ENCODE measurements around the gene CKMT1A.
"Not testable (repeated sequence)": the region's sequence is repeated elsewhere in the genome, so short reads cannot be mapped to it uniquely, and the experiment has no call there.

The CKMT1A gene

GRCh38 chr15:43693148-43694022 is at the start of gene CKMT1A:
Gene CKMT1A, plus strand, starts transcription at chr15:43693859. Its CDS starts 192 bp downstream, at chr15:43694051.
- not testable (repeated sequence) for DNase-seq

- DNase-seq = no peak
These were observed 44.8 kb upstream of the CKMT1A start, which contains the start of gene CATSPER2 for GRCh38 chr15:43648649-43649429. Gene CATSPER2, minus strand, starts transcription at chr15:43648844. Its CDS starts 783 bp downstream, at chr15:43648061.

- DNase-seq = not testable (repeated sequence)
These were observed 44.2 kb upstream of the CKMT1A start for GRCh38 chr15:43649430-43649926.

GRCh38 chr15:43659727-43660126 is 33.9 kb upstream of the CKMT1A start:
- not testable (repeated sequence) for DNase-seq

- not testable (repeated sequence) for DNase-seq
These were observed 31.4 kb upstream of the CKMT1A start for GRCh38 chr15:43662293-43662692.

- DNase-seq = not testable (repeated sequence)
These were observed 30.3 kb upstream of the CKMT1A start for GRCh38 chr15:43663333-43663732.

- DNase-seq = not testable (repeated sequence)
These were observed 27.5 kb upstream of the CKMT1A start for GRCh38 chr15:43666177-43666576.

- DNase-seq = not testable (repeated sequence)
These were observed 19.5 kb upstream of the CKMT1A start for GRCh38 chr15:43674175-43674574.

- not testable (repeated sequence) for DNase-seq
These were observed 3.9 kb upstream of the CKMT1A start for GRCh38 chr15:43689604-43690301.

GRCh38 chr15:43692679-43693078 is 980 bp upstream of the CKMT1A start:
- DNase-seq = not testable (repeated sequence)

GRCh38 chr15:43702174-43702573 is 8.5 kb downstream of the CKMT1A start:
- no peak for DNase-seq

- no peak for DNase-seq
These were observed 9.2 kb downstream of the CKMT1A start for GRCh38 chr15:43702701-43703424.

GRCh38 chr15:43710431-43711131 is 16.9 kb downstream of the CKMT1A start:
- DNase-seq = not testable (repeated sequence)

GRCh38 chr15:43723151-43723550 is 29.5 kb downstream of the CKMT1A start:
- no peak for DNase-seq

GRCh38 chr15:43726306-43726705 is 32.6 kb downstream of the CKMT1A start:
- not testable (repeated sequence) for DNase-seq

- not testable (repeated sequence) for DNase-seq
These were observed 34.5 kb downstream of the CKMT1A start for GRCh38 chr15:43728053-43728725.

GRCh38 chr15:43735416-43735815 is 41.8 kb downstream of the CKMT1A start:
- no peak for DNase-seq

- DNase-seq = peak; percentile 92
These were observed 52.7 kb downstream of the CKMT1A start, which contains the start of gene PDIA3 for GRCh38 chr15:43746245-43746902. Gene PDIA3, plus strand, starts transcription at chr15:43746438. Its CDS starts 102 bp downstream, at chr15:43746540.

- not testable (repeated sequence) for DNase-seq
These were observed 53.2 kb downstream of the CKMT1A start for GRCh38 chr15:43746903-43747309.

- no peak for DNase-seq
These were observed 54.7 kb downstream of the CKMT1A start for GRCh38 chr15:43748376-43748775.
